ENCODE results near the gene SPEM1. TPM values are rescaled to one million over a fixed set of nuclear protein-coding genes. Genes with fewer than 3 reads are reported as not detected.

The SPEM1 gene
- total RNA-seq, 3 donors from 2014 or later (not counting 1 experiment from before 2014, with no cell fraction given), result not detected

DNA sequence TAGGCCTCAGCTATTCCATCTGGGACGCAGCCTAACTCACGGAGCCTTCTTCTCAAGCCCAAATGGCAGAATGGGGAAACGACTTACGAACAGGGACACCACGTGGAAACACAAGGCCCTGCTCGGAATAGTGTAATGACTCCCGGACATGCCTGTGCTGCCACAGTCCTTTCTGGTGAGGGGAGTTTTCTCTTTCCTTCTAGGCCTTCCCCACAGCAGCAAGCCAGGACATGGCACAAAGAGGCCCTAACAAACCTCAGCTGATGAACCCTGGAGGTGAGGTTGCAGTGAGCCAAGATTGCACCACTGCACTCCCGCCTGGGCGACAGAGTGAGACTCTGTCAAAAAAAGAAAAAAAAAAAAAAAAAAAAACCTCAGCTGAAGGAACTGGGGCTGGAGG, 44.0 kb downstream of the SPEM1 start:
- peaks cover 35% of the 10 kb centered on the region for H3K36me3 ChIP-seq (ENCODE audit: control insufficient read depth, insufficient read depth, low read length)
- H3K4me1 ChIP-seq (ENCODE audit: control insufficient read depth, insufficient read depth, low read length), result peaks cover 12% of the 10 kb centered on the region
- WGBS (ENCODE audit: insufficient coverage), result 96% methylated on average over 9 of the region's 9 CpGs
- Mint-ChIP-seq H3K4me1 (peaks cover 11 to 30% of the 10 kb centered on the region in 2 donors), H3K36me3 (no peaks in the 10 kb centered on the region), H3K9me3 (no peaks in the 10 kb centered on the region), H3K4me3 (no peak overlapping the region), H3K27me3 (ENCODE audit: low read depth in 2 of 2) (no peaks in the 10 kb centered on the region), H3K27ac (no peak overlapping the region)
- no peak overlapping the region for H3K4me3 ChIP-seq (ENCODE audit: low read length)
- DNase-seq (no peak), ATAC-seq (no peak)
- TF ChIP-seq, protein P1, sequence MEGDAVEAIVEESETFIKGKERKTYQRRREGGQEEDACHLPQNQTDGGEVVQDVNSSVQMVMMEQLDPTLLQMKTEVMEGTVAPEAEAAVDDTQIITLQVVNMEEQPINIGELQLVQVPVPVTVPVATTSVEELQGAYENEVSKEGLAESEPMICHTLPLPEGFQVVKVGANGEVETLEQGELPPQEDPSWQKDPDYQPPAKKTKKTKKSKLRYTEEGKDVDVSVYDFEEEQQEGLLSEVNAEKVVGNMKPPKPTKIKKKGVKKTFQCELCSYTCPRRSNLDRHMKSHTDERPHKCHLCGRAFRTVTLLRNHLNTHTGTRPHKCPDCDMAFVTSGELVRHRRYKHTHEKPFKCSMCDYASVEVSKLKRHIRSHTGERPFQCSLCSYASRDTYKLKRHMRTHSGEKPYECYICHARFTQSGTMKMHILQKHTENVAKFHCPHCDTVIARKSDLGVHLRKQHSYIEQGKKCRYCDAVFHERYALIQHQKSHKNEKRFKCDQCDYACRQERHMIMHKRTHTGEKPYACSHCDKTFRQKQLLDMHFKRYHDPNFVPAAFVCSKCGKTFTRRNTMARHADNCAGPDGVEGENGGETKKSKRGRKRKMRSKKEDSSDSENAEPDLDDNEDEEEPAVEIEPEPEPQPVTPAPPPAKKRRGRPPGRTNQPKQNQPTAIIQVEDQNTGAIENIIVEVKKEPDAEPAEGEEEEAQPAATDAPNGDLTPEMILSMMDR (IDR thresholded peaks at IDR 0.05), result no peak
- intact Hi-C loops (cut with micrococcal nuclease), result no loop called here
- no peaks in the 10 kb centered on the region for H3K9me3 ChIP-seq (ENCODE audit: control insufficient read depth, insufficient read depth, low read length)
- no peak overlapping the region for H3K27ac ChIP-seq (ENCODE audit: low read length)
- no peaks in the 10 kb centered on the region for H3K27me3 ChIP-seq (ENCODE audit: control insufficient read depth, insufficient read depth, low read length)

DNA sequence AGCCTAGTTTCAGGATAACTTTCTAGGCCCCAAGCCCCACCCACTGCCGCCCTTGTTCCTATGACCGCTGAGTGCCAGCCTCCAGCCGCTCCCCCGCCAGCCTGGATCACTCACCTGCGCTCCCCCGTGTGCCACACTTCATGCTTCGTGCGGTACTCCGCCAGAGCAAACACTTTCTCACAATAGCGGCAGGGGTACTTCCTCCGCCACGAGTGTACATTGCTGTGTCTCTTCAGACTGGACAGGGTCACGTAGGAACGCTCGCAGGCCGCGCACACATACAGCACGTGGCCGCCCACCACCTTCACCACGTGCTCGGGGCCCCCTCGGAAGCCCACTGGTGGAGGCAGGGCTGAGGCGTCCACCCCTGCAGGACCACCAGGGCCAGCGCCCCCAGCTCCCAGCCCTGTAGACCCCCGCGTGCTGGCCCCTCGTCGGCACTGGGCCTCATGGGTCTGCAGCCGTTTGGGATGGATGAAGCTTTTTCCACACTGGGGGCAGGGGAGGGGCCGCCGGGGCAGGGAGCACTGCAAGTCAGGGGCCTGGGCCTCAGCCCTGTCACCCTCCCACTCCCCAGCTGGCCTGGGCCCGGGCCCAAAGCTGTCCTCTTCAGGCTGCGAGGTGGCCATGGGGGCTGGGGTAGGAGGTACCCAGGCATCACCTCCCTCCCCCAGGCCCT, 45.6 kb downstream of the SPEM1 start:
- H3K27me3 Mint-ChIP-seq (ENCODE audit: low read depth in 2 of 2), result no peaks in the 10 kb centered on the region
- TF ChIP-seq, protein P1 (IDR thresholded peaks at IDR 0.05), result no peak
- DNase-seq (no peak), ATAC-seq (no peak)
- intact Hi-C loops (cut with micrococcal nuclease), result no loop called here
- no peaks in the 10 kb centered on the region for H3K36me3 Mint-ChIP-seq
- Histone ChIP-seq H3K4me1 (ENCODE audit: control insufficient read depth, insufficient read depth, low read length) (peaks cover 12% of the 10 kb centered on the region), H3K27ac (ENCODE audit: low read length) (no peak overlapping the region), H3K36me3 (ENCODE audit: control insufficient read depth, insufficient read depth, low read length) (peaks cover 35% of the 10 kb centered on the region), H3K4me3 (ENCODE audit: low read length) (no peak overlapping the region), H3K27me3 (ENCODE audit: control insufficient read depth, insufficient read depth, low read length) (no peaks in the 10 kb centered on the region), H3K9me3 (ENCODE audit: control insufficient read depth, insufficient read depth, low read length) (no peaks in the 10 kb centered on the region)
- H3K4me3 Mint-ChIP-seq, result no peak overlapping the region
- WGBS (ENCODE audit: insufficient coverage), result 96% methylated on average over 33 of the region's 33 CpGs
- peak overlapping the region in 1 of 2 donors; percentile 82 for H3K27ac Mint-ChIP-seq
- peaks cover 11 to 30% of the 10 kb centered on the region in 2 donors for H3K4me1 Mint-ChIP-seq
- no peaks in the 10 kb centered on the region for H3K9me3 Mint-ChIP-seq

DNA sequence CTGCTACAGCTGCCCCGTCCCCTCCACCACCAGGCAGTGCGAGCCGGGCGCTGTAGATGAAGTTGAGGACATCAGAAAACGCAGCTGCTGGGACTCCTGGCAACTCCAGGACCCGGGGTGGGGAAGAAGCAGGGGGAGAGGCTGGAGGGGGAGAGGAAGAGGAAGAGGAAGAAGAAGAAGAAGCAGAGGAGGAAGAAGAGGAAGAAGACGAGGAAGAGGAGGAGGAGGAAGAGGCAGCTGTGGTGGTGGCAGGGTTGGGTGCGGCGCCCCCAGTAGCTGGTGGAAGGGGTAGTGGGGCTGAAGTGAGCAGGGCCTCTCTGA, 46.2 kb downstream of the SPEM1 start:
- peaks cover 14% of the 10 kb centered on the region for H3K4me1 ChIP-seq (ENCODE audit: control insufficient read depth, insufficient read depth, low read length)
- Mint-ChIP-seq H3K36me3 (no peaks in the 10 kb centered on the region), H3K27me3 (ENCODE audit: low read depth in 2 of 2) (no peaks in the 10 kb centered on the region), H3K9me3 (no peaks in the 10 kb centered on the region), H3K4me3 (no peak overlapping the region), H3K27ac (peak overlapping the region; percentile 46 to 82), H3K4me1 (peaks cover 8 to 27% of the 10 kb centered on the region in 2 donors)
- no peak overlapping the region for H3K4me3 ChIP-seq (ENCODE audit: low read length)
- intact Hi-C loops (cut with micrococcal nuclease), result no loop called here
- H3K9me3 ChIP-seq (ENCODE audit: control insufficient read depth, insufficient read depth, low read length), result no peaks in the 10 kb centered on the region
- no peak for ATAC-seq
- H3K36me3 ChIP-seq (ENCODE audit: control insufficient read depth, insufficient read depth, low read length), result peaks cover 35% of the 10 kb centered on the region
- 93% methylated on average over 9 of the region's 9 CpGs for WGBS (ENCODE audit: insufficient coverage)
- no peak overlapping the region for H3K27ac ChIP-seq (ENCODE audit: low read length)
- DNase-seq, result no peak
- H3K27me3 ChIP-seq (ENCODE audit: control insufficient read depth, insufficient read depth, low read length), result no peaks in the 10 kb centered on the region
- TF ChIP-seq, protein P1 (IDR thresholded peaks at IDR 0.05), result no peak
